ENCODE results near the gene IGSF21.

The IGSF21 gene

GRCh38 chr1:18166929-18167328, 59.3 kb downstream of the IGSF21 start:
- TF ChIP-seq TAF1 (IDR thresholded peaks at IDR 0.05; ENCODE audit: low read depth): no peak
- no peak for TF ChIP-seq USF1 (IDR thresholded peaks at IDR 0.05)
- TF ChIP-seq CEBPB (IDR thresholded peaks at IDR 0.05): no peak
- TF ChIP-seq FOXM1 (IDR thresholded peaks at IDR 0.05; ENCODE audit: borderline replicate concordance, low read depth): no peak

- no peak for TF ChIP-seq NFIC (IDR thresholded peaks at IDR 0.05)
- no peak for TF ChIP-seq ZBTB7A (IDR thresholded peaks at IDR 0.05; ENCODE audit: low read depth)
- no peak for TF ChIP-seq EGR1 (IDR thresholded peaks at IDR 0.05)
- TF ChIP-seq EP300 (IDR thresholded peaks at IDR 0.05; ENCODE audit: borderline replicate concordance): no peak
- TF ChIP-seq USF1 (IDR thresholded peaks at IDR 0.05): no peak
- TF ChIP-seq TEAD4 (IDR thresholded peaks at IDR 0.05): no peak
- TF ChIP-seq TAF1 (IDR thresholded peaks at IDR 0.05; ENCODE audit: low read depth): no peak
- TF ChIP-seq REST (IDR thresholded peaks at IDR 0.05; ENCODE audit: low read depth): no peak
- no peak for TF ChIP-seq MAX (IDR thresholded peaks at IDR 0.05)
- TF ChIP-seq RAD21 (IDR thresholded peaks at IDR 0.05; ENCODE audit: low read depth): no peak
- no peak for TF ChIP-seq TCF12 (IDR thresholded peaks at IDR 0.05; ENCODE audit: low read depth)
- no peak for TF ChIP-seq CEBPB (IDR thresholded peaks at IDR 0.05)
- no peak for TF ChIP-seq FOXM1 (IDR thresholded peaks at IDR 0.05; ENCODE audit: borderline replicate concordance, low read depth)
- TF ChIP-seq YY1 (IDR thresholded peaks at IDR 0.05; ENCODE audit: low read depth): no peak
These were observed 62.8 kb downstream of the IGSF21 start for GRCh38 chr1:18170444-18170843.

GRCh38 chr1:18174037-18174436, 66.4 kb downstream of the IGSF21 start:
- TF ChIP-seq NFIC (IDR thresholded peaks at IDR 0.05): no peak
- TF ChIP-seq REST (IDR thresholded peaks at IDR 0.05; ENCODE audit: low read depth): no peak
- no peak for TF ChIP-seq TAF1 (IDR thresholded peaks at IDR 0.05; ENCODE audit: low read depth)
- no peak for TF ChIP-seq TCF12 (IDR thresholded peaks at IDR 0.05; ENCODE audit: low read depth)
- TF ChIP-seq MAX (IDR thresholded peaks at IDR 0.05): no peak
- TF ChIP-seq EGR1 (IDR thresholded peaks at IDR 0.05): no peak
- TF ChIP-seq YY1 (IDR thresholded peaks at IDR 0.05; ENCODE audit: low read depth): no peak
- TF ChIP-seq CREB1 (IDR thresholded peaks at IDR 0.05; ENCODE audit: low read depth): no peak
- no peak for TF ChIP-seq USF1 (IDR thresholded peaks at IDR 0.05)
- no peak for TF ChIP-seq TEAD4 (IDR thresholded peaks at IDR 0.05)
- no peak for TF ChIP-seq EP300 (IDR thresholded peaks at IDR 0.05; ENCODE audit: borderline replicate concordance)
- TF ChIP-seq CEBPB (IDR thresholded peaks at IDR 0.05): no peak
- no peak for TF ChIP-seq ZBTB7A (IDR thresholded peaks at IDR 0.05; ENCODE audit: low read depth)

GRCh38 chr1:18175051-18175450, 67.5 kb downstream of the IGSF21 start:
- TF ChIP-seq FOXM1 (IDR thresholded peaks at IDR 0.05; ENCODE audit: borderline replicate concordance, low read depth): no peak
- no peak for TF ChIP-seq RAD21 (IDR thresholded peaks at IDR 0.05; ENCODE audit: low read depth)
- no peak for TF ChIP-seq CREB1 (IDR thresholded peaks at IDR 0.05; ENCODE audit: low read depth)
- TF ChIP-seq YY1 (IDR thresholded peaks at IDR 0.05; ENCODE audit: low read depth): no peak
- no peak for TF ChIP-seq TEAD4 (IDR thresholded peaks at IDR 0.05)
- TF ChIP-seq CEBPB (IDR thresholded peaks at IDR 0.05): no peak
- TF ChIP-seq EP300 (IDR thresholded peaks at IDR 0.05; ENCODE audit: borderline replicate concordance): no peak
- no peak for TF ChIP-seq USF1 (IDR thresholded peaks at IDR 0.05)
- no peak for TF ChIP-seq MAX (IDR thresholded peaks at IDR 0.05)
- no peak for TF ChIP-seq NFIC (IDR thresholded peaks at IDR 0.05)

- TF ChIP-seq CEBPB (IDR thresholded peaks at IDR 0.05) (no peak), NFIC (IDR thresholded peaks at IDR 0.05) (no peak), TEAD4 (IDR thresholded peaks at IDR 0.05) (no peak), TAF1 (IDR thresholded peaks at IDR 0.05; ENCODE audit: low read depth) (no peak), ZBTB7A (IDR thresholded peaks at IDR 0.05; ENCODE audit: low read depth) (no peak), REST (IDR thresholded peaks at IDR 0.05; ENCODE audit: low read depth) (no peak), CREB1 (IDR thresholded peaks at IDR 0.05; ENCODE audit: low read depth) (no peak), EGR1 (IDR thresholded peaks at IDR 0.05) (no peak), EP300 (IDR thresholded peaks at IDR 0.05; ENCODE audit: borderline replicate concordance) (no peak), YY1 (IDR thresholded peaks at IDR 0.05; ENCODE audit: low read depth) (no peak), TCF12 (IDR thresholded peaks at IDR 0.05; ENCODE audit: low read depth) (no peak), USF1 (IDR thresholded peaks at IDR 0.05) (no peak), FOXM1 (IDR thresholded peaks at IDR 0.05; ENCODE audit: borderline replicate concordance, low read depth) (no peak), RAD21 (IDR thresholded peaks at IDR 0.05; ENCODE audit: low read depth) (no peak), MAX (IDR thresholded peaks at IDR 0.05) (no peak)
These were observed 68.2 kb downstream of the IGSF21 start for GRCh38 chr1:18175530-18176377.

Data from Ishikawa (cell line).